Immature natural killer cell (primary cell): Measurements from ENCODE around the gene CALCOCO1. TPM values are rescaled to one million over a fixed set of nuclear protein-coding genes. Genes with fewer than 3 reads are reported as not detected.

Source experiments
- DNase-seq, 3 donors: peaks; one replicate each; pipeline ENCODE4 v3.0.0; 2022; ENCODE audit warnings: mixed read lengths in 1 of 3
- H3K27ac Mint-ChIP-seq, 6 donors: one replicate each; pipeline ENCODE4 v1.8.0; 2020; ENCODE audit warnings: mixed read lengths in 6 of 6, mild to moderate bottlenecking in 5 of 6, inconsistent platforms in 4 of 6, moderate library complexity in 3 of 6
- H3K27me3 Mint-ChIP-seq, 3 donors: one replicate each; pipeline ENCODE4 v1.8.0; 2020 to 2021; ENCODE audit warnings: low read depth in 3 of 3, mild to moderate bottlenecking in 3 of 3, mixed read lengths in 3 of 3, moderate library complexity in 3 of 3, inconsistent platforms in 1 of 3
- H3K36me3 Mint-ChIP-seq, 3 donors: one replicate each; pipeline ENCODE4 v1.8.0; 2020; ENCODE audit warnings: mixed read lengths in 3 of 3, inconsistent platforms in 2 of 3, mild to moderate bottlenecking in 2 of 3
- H3K4me1 Mint-ChIP-seq, 2 donors: one replicate each; pipeline ENCODE4 v1.8.0; 2020; ENCODE audit warnings: inconsistent platforms in 2 of 2, mild to moderate bottlenecking in 2 of 2, mixed read lengths in 2 of 2, moderate library complexity in 1 of 2
- H3K4me3 Mint-ChIP-seq, 5 donors: one replicate each; pipeline ENCODE4 v1.8.0; 2020; ENCODE audit warnings: mild to moderate bottlenecking in 5 of 5, mixed read lengths in 5 of 5, inconsistent platforms in 3 of 5, moderate library complexity in 3 of 5
- H3K9me3 Mint-ChIP-seq, 6 donors: one replicate each; pipeline ENCODE4 v1.8.0; 2020; ENCODE audit warnings: mild to moderate bottlenecking in 6 of 6, mixed read lengths in 6 of 6, inconsistent platforms in 4 of 6, moderate library complexity in 3 of 6
- polyA plus RNA-seq, 3 donors: library from polyadenylated mRNA; unstranded; fragments of 300-500 nt; fragmentation: Illumina TruSeq; gene quantifications; one replicate each; pipeline ENCODE4 v1.2.3, GENCODE V29; 2021

Gene CALCOCO1
- polyA plus RNA-seq, 3 donors from 2014 or later, result 81.7 to 110 (median 100) TPM

DNA sequence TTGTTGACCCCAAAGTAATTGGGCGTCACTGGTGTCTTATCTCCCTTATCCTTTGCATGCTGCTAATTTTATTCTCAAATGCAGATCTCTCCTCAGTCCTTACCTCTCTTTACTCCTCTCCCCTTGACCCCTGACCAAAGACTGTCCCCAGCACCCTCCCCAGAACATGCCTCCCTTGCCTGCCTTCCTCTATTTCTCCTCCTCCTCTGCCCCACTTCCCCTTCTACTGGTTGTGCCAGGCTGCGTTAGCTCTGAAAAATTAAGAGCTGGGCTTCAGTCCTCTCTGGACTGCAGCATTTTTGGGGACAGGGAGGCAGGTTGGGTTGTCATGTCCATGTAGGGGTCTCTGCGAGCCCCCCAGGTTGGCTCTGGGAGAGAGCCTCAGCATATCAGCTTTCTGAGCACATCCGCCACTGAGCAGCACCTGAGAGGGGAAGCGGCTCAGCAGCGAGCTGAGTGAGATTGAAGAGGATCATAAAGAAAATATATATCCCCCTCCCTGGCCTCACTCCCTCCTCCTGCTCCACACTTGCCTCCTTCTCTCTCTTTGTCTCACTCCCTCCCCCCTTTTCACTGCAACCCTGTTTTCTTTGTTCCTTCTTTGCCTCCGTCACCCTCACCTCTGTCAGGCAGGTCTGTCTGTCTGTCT, 31.0 kb upstream of the CALCOCO1 start:
- H3K36me3 Mint-ChIP-seq, result peaks cover 0 to 2% (median 0%) of the 10 kb centered on the region in 3 donors
- peaks cover 0 to 13% of the 10 kb centered on the region in 2 donors for H3K4me1 Mint-ChIP-seq
- no peaks in the 10 kb centered on the region for H3K9me3 Mint-ChIP-seq
- no peak overlapping the region for H3K4me3 Mint-ChIP-seq
- no peak for DNase-seq
- H3K27ac Mint-ChIP-seq, result no peak overlapping the region
- peaks cover 8 to 28% (median 21%) of the 10 kb centered on the region in 3 donors for H3K27me3 Mint-ChIP-seq

DNA sequence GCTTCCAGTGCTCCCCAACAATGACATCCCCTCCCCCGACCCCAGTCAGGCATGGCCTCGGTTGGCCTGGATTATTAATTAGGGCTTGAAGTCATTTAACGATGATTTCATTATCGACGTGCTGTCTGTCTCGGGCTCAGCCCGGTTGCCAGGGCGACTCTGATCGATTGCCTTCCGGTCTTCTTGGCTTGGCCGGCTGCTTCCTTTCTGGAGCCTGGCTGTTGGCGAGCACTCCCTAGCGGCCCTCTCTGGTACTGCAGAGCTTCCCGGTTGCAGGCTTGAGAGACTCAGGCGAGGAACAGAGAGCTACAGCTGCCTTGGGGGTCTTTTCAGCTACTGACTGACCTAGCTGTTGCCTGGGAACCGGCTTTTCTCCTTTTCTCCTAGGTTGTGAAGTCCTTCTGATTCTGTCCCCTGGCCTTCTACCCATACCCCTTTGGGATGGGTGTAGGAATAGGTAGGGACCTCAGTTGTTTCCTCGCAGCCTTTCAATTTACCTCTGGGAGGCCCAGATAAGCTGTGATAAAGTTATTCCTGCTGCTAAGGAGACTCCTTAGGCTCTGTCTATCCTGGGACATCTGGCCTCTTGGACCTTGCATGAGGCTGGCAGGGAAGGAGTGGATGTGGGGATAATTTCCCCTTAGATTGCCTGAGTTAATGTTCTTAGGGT, 30.0 kb upstream of the CALCOCO1 start:
- Mint-ChIP-seq H3K27me3 (peaks cover 8 to 20% (median 16%) of the 10 kb centered on the region in 3 donors), H3K27ac (peak overlapping the region in 5 of 6 donors; percentile 55 to 89 (median 68)), H3K9me3 (no peaks in the 10 kb centered on the region), H3K36me3 (no peaks in the 10 kb centered on the region), H3K4me1 (peaks cover 0 to 13% of the 10 kb centered on the region in 2 donors), H3K4me3 (peak overlapping the region; percentile 64 to 88 (median 75))
- peak; percentile 76 to 80 (median 77) for DNase-seq

DNA sequence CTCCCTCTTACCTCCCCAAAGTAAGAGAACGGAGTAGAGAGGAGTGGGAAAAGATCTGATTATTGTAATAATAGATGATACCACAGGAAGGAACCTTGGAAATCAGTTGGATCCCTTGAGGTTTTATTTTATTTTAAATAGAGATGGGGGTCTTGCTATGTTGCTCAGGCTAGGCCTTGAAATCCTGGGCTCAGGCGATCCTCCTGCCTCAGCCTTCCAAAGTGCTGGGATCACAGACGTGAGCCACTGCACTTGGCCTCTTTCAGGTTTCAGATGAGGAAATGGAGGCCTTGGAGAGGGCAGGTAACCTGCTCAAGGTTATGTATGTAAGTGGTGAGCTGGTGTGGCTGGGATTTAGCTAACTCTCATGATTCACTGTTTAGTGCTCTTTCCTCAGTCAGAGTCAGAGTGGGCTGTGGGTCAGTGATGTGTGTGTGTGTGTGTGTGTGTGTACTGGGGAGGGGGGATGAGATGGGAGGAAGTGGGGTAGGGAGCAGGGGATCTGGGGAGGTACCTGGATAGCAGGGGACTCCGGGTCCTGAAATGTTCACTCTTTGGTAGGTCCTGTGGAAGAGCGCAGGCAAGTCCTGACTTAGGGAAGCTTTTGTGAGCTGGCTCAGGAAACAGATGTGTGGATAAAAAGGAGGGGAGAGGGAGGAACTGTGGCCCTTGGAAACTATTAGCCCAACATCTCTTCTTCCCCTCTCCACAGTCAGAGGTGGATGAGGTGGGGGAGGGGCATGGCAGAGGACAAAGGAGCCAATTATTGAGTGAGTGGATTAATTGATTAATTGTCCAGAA, 29.2 kb upstream of the CALCOCO1 start:
- Mint-ChIP-seq H3K27me3 (peaks cover 10 to 16% (median 15%) of the 10 kb centered on the region in 3 donors), H3K36me3 (no peaks in the 10 kb centered on the region), H3K4me1 (peaks cover 0 to 16% of the 10 kb centered on the region in 2 donors), H3K27ac (peak overlapping the region in 2 of 6 donors; percentile 68 to 73), H3K9me3 (no peaks in the 10 kb centered on the region), H3K4me3 (peak overlapping the region; percentile 4 to 88 (median 35))
- DNase-seq, result no peak

DNA sequence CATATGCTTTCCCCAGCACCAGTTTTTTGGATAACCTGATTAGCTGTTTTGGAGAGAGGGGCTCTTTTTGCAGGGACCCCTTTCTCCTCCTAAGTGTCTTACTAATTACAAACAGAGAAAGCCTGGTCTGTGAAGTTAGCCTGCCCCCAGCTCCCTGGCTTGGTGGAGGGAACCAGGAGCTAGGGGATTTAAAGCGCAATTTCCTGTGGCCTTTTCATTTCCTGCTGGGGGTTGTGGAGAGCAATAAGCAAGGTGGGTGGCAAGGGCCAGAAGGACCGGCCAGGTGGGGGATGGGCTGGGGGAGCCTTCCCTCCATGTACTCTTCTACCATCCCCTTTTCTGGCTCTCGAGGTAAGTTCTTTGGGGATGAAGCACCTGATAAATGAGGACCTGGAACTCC, 28.6 kb upstream of the CALCOCO1 start:
- H3K36me3 Mint-ChIP-seq, result no peaks in the 10 kb centered on the region
- peaks cover 11 to 16% (median 12%) of the 10 kb centered on the region in 3 donors for H3K27me3 Mint-ChIP-seq
- peaks cover 0 to 16% of the 10 kb centered on the region in 2 donors for H3K4me1 Mint-ChIP-seq
- H3K9me3 Mint-ChIP-seq, result no peaks in the 10 kb centered on the region
- no peak overlapping the region for H3K27ac Mint-ChIP-seq
- peak overlapping the region in 1 of 5 donors; percentile 43 for H3K4me3 Mint-ChIP-seq
- no peak for DNase-seq

DNA sequence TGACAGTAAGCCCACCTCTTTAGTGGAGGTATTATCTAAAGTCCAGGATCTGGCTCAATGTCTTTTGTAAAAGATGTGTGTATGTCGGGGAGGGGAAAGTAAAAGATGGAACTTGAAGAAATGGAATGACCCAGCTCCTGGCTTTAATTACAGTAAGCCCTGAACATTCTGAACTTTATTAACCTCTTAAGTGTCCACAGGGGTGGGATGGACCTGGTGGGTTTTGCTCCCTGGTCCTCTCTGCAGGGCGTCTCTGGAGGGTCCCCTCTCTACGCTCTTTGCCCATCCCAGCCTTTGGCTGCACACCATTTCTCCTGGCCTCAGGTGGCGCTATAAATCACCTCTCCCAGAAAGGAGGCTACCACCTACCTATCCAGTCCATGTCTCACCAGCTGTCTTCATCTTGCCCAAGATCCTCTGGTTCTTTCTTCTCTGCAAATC, 28.2 kb upstream of the CALCOCO1 start:
- no peak for DNase-seq
- Mint-ChIP-seq H3K27me3 (peaks cover 10 to 16% (median 14%) of the 10 kb centered on the region in 3 donors), H3K4me3 (no peak overlapping the region), H3K9me3 (no peaks in the 10 kb centered on the region), H3K27ac (no peak overlapping the region), H3K4me1 (peaks cover 0 to 16% of the 10 kb centered on the region in 2 donors), H3K36me3 (no peaks in the 10 kb centered on the region)

DNA sequence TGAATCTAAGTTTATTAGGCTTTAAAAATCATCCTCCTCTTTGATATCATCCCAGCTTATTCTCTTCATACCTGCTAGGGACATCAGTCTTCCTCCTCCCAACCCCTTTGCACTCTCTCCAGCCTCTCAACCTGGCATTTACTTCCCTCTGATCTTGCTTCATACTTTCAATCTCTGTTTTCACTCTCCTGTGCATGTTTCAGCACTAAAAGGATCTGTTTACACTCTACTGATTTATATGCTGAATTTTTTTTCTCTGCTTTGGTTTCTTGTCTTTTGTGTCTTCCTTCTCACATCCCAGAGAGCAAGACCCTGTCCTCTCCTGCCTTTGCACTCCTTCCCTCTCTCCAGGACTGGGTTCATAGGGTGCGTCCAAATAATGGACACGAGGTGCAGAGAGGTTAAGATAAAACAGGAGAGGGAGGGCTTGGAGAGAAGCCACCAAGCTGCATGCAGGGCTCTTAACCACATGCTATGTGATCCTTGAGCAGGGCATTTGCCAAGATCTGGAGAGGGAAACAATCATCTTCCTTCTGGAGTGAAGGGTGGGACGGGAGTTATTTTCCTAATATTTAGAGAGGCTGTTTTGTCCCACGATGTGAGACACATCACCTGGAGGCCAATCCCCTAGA, 27.5 kb upstream of the CALCOCO1 start:
- H3K27me3 Mint-ChIP-seq, result peaks cover 10 to 12% (median 10%) of the 10 kb centered on the region in 3 donors
- no peak overlapping the region for H3K27ac Mint-ChIP-seq
- DNase-seq, result no peak
- peaks cover 0 to 16% of the 10 kb centered on the region in 2 donors for H3K4me1 Mint-ChIP-seq
- no peaks in the 10 kb centered on the region for H3K9me3 Mint-ChIP-seq
- no peak overlapping the region for H3K4me3 Mint-ChIP-seq
- no peaks in the 10 kb centered on the region for H3K36me3 Mint-ChIP-seq

DNA sequence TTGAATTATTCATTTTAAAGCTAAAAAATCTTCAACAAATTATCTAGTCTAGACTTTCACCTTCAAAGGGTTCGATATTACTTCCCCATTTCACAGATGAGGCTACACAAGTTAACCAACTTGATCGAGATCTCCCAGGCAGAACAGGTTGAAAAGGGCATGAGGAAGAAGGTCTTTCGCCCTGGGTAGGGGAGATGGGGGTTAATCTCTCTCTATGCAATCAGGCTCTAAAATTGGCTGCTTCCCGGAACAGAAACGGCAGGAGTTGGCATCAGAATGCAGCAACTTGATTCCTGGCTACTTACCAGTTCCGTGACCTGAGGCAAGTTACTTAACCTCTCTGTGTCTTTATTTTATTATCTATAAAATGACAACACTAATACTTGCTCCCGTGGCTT, 26.9 kb upstream of the CALCOCO1 start:
- Mint-ChIP-seq H3K27me3 (peaks cover 6 to 10% (median 10%) of the 10 kb centered on the region in 3 donors), H3K4me1 (peaks cover 0 to 16% of the 10 kb centered on the region in 2 donors), H3K27ac (no peak overlapping the region), H3K4me3 (no peak overlapping the region), H3K9me3 (no peaks in the 10 kb centered on the region), H3K36me3 (no peaks in the 10 kb centered on the region)
- no peak for DNase-seq

DNA sequence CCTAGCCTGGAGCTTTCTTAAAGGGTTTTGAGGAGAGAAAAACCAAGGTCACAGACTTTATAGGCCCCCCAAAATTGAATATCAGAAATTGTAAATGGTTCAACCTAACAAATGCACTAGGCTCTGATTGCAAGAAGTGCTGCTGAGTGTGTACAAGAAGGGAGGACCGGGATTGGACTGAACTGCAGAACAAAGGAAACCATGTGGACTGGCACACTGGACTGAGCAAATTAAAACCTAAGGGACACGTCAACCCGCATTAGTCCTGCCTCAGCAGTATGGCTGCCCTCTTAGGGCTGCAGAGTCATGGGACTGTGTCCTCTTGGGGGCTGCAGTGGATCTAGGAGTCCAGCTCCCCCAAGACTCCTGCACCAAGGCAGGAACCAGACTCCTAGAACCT, 25.4 kb upstream of the CALCOCO1 start:
- H3K9me3 Mint-ChIP-seq, result no peaks in the 10 kb centered on the region
- H3K27me3 Mint-ChIP-seq, result peaks cover 5 to 8% (median 5%) of the 10 kb centered on the region in 3 donors
- H3K36me3 Mint-ChIP-seq, result no peaks in the 10 kb centered on the region
- H3K4me3 Mint-ChIP-seq, result no peak overlapping the region
- no peak for DNase-seq
- H3K27ac Mint-ChIP-seq, result no peak overlapping the region
- H3K4me1 Mint-ChIP-seq, result peaks cover 2 to 16% of the 10 kb centered on the region in 2 donors

DNA sequence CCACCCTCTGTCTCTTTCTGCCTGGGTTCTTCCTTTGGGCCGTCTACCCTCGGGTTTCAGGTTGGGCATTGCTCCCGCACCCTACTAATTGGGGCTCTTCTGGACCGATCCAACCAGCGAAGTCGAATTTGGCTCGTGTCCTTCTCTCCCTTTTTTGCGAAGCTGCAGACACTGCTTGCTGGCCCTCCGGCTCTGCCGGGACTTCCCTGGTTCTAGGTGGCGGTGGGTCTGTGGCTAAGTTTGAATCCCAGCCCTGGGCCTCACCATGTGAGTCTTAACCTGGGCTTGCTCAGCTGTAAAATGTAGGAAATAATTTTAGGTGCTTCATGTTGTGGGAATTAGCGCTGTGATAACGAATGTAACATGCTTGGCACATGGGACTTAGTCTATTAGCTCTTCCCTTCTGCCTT, 24.9 kb upstream of the CALCOCO1 start:
- peaks cover 6 to 18% of the 10 kb centered on the region in 2 donors for H3K4me1 Mint-ChIP-seq
- peaks cover 5 to 9% (median 8%) of the 10 kb centered on the region in 3 donors for H3K27me3 Mint-ChIP-seq

DNA sequence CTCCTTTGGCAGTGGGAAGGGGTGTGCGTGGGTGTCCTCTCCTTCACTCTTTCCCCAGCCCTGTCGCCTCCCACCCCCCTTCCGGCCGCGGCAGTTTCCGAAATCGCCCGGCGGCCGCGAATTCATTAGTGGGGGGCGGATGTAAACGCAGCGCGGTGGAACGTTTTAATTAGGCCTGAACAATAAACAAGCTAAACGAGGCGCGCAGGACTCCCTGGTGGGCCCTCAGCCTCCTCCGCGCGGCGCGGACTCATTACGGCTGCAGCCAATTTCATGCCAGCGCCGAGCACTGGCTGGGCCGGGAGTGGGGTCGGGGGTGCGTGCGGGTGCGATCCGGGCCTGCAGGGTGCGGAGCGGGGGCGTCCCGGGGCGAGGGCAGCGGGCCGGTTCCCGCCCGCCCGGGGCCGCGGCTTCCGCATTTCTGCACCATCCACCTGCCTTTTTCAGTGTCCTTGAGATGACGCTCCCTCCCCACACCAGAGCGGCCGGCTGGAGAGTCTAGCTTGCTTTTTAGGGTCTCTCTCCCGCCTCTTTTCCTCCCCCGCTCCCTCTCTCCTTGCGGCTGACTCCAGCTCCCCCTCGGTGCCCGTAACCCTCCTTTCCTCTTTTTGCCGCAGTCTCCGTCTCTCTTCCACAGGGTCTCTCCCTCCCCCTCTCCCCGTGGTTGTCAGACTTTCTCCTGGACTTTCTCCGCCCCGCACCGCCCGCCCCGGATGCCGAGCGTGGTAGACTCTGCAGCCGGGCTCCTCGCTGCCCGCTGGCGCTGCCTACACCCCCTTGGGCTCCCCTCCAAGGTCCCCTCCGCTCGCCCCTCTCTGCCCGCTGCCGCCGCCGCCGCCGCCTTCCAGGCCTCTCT, 24.3 kb upstream of the CALCOCO1 start, which contains the start of gene CISTR:
Gene CISTR, minus strand, starts transcription at position 644 of the 856 bp plus-strand sequence.
- H3K36me3 Mint-ChIP-seq, result no peaks in the 10 kb centered on the region
- H3K27ac Mint-ChIP-seq, result peak within 1 kb of the TSS in 2 of 6 donors; percentile 49 to 69
- H3K27me3 Mint-ChIP-seq, result peaks cover 8 to 9% (median 9%) of the 10 kb centered on the region in 3 donors
- H3K4me1 Mint-ChIP-seq, result peaks cover 12 to 18% of the 10 kb centered on the region in 2 donors
- H3K9me3 Mint-ChIP-seq, result no peaks in the 10 kb centered on the region
- no peak within 1 kb of the TSS for H3K4me3 Mint-ChIP-seq
- peak; percentile 51 to 58 (median 54) for DNase-seq

More for the DNA sequence above, 24.9 kb upstream of the CALCOCO1 start:
- Mint-ChIP-seq H3K36me3 (no peaks in the 10 kb centered on the region), H3K4me3 (no peak overlapping the region), H3K9me3 (no peaks in the 10 kb centered on the region), H3K27ac (no peak overlapping the region)
- no peak for DNase-seq

DNA sequence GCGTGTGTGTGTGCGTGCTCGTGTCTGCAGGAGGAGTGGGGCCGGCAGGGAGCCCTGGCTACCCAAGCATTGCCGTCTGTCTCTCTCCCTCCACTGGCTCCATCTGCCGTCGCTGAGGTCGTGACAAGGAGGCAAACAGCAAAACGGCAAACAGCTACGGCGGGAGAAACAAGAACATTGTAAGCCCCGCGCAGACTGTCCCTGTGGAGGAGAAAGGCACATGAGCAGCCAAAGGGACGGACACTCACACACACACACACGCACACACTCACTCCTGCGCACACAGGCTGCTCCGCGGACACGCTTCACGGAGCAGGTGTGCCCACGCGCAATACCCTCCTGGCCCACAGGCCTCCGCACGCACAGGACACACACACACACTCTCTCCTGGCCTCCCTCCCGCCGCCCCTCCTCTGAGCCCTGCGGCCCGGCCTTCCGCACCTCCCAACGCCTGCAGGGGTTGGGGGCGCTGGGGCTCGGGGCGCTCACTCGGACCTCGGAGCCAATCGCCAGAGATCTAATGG, 23.6 kb upstream of the CALCOCO1 start:
- Mint-ChIP-seq H3K9me3 (no peaks in the 10 kb centered on the region), H3K4me3 (no peak overlapping the region), H3K4me1 (peaks cover 12 to 19% of the 10 kb centered on the region in 2 donors), H3K27ac (peak overlapping the region in 1 of 6 donors; percentile 69), H3K27me3 (peaks cover 8 to 13% (median 9%) of the 10 kb centered on the region in 3 donors), H3K36me3 (no peaks in the 10 kb centered on the region)
- DNase-seq, result peak in 2 of 3 donors; percentile 50 to 51

DNA sequence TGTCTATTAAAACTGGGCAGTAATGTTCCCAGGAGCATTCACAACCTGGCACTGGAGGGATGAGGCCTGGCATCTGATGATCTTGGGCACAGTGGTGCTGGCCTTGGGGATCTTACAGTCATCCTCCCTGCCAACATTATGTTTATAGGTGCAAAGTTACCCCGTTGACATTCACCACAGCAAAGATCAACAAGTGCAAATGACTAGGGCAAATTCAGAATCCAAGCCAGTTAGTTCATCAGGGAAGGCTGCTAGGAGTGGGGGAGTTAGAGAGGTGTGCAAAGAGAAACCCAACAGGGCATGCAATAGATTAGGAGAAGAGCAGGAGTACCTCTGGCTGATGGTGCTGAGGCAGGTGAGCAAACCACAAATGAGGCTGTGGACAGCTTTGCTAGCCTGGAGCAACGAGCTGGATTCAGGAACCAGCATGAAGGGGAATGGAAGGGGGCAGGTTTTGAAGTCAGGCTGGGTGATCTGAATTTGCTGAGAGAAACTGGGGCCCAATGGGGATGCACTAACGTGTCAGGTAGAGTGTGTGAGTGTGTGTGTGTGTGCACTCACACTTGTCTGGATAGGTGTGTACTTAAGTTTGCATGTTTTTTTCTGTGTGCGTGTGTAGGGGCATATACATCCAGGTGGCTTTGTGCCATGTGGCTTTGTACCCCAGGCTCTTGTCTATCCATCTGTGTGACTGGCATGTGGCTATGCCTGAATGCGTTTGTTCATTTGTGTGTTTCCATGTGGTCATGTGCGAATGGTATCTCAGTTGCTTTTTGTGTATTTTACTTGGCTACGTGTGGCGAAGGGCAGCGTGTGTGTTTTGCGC, 22.9 kb upstream of the CALCOCO1 start:
- Mint-ChIP-seq H3K4me1 (peaks cover 10 to 21% of the 10 kb centered on the region in 2 donors), H3K4me3 (no peak overlapping the region), H3K9me3 (no peaks in the 10 kb centered on the region), H3K27me3 (peaks cover 8 to 15% (median 14%) of the 10 kb centered on the region in 3 donors), H3K36me3 (no peaks in the 10 kb centered on the region), H3K27ac (peak overlapping the region in 1 of 6 donors; percentile 69)
- no peak for DNase-seq
